ENCODE measurements around the gene CRYBA2. TPM values are rescaled to one million over a fixed set of nuclear protein-coding genes. Genes with fewer than 3 reads are reported as not detected.
A peak's percentile ranks its signal among the peaks of the same experiment; 100 is the strongest.

Gene CRYBA2
- total and polyA plus RNA-seq, 11 donors, result not detected

DNA sequence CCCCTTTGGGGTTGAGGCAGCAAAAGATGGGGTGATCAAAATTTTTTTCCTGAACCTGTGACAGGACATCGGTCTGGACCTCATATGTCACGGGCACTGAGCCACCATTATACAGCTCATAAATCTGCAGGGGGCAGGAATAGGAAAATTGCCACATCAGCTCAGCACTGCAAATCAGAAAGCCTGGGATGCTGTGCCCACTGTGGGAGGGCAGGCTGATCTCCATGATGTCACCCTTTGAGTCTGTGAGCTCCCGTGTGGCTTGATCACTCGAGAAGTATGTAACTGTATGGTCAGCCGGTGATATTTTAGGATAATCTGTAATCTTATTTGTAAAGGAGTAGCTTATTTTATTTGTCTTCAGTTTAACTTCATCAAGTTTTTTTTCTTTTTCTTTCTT is 17.7 kb upstream of the CRYBA2 start:
- Histone ChIP-seq H3K27me3 (peaks cover under 1 to 56% (median 15%) of the 10 kb centered on the region in 9 donors), H3K4me3 (no peak overlapping the region), H3K27ac (no peak overlapping the region), H3K36me3 (no peaks in the 10 kb centered on the region), H3K9me3 (no peaks in the 10 kb centered on the region), H3K4me1 (no peaks in the 10 kb centered on the region)
- intact Hi-C loops (cut with DNase I), result no loop called here
- ATAC-seq, result no peak
- TF ChIP-seq CTCF (IDR thresholded peaks at IDR 0.05), result no peak
- no peak for TF ChIP-seq POLR2A (IDR thresholded peaks at IDR 0.05)
- no peak for DNase-seq
- 77 to 83% (median 82%) methylated on average over 5 of the region's 5 CpGs for WGBS, 4 donors

GRCh38 chr2:219010162-219010756 is 17.0 kb upstream of the CRYBA2 start:
- H3K4me3 ChIP-seq, result no peak overlapping the region
- DNase-seq (peak in 1 of 5 donors; percentile 19), ATAC-seq (peak in 1 of 4 donors; percentile 38)
- intact Hi-C loops (cut with DNase I), result no loop called here
- H3K27ac ChIP-seq, result no peak overlapping the region
- H3K9me3 ChIP-seq, result no peaks in the 10 kb centered on the region
- TF ChIP-seq POLR2A (IDR thresholded peaks at IDR 0.05) (no peak), CTCF (IDR thresholded peaks at IDR 0.05) (peak in 5 of 12 donors; percentile 7 to 16 (median 13))
- H3K4me1 ChIP-seq, result no peaks in the 10 kb centered on the region
- H3K36me3 ChIP-seq, result no peaks in the 10 kb centered on the region
- peaks cover 7 to 62% (median 16%) of the 10 kb centered on the region in 9 donors for H3K27me3 ChIP-seq
- 37 to 49% (median 42%) methylated on average over 4 to 6 of the region's 6 CpGs for WGBS, 4 donors

DNA sequence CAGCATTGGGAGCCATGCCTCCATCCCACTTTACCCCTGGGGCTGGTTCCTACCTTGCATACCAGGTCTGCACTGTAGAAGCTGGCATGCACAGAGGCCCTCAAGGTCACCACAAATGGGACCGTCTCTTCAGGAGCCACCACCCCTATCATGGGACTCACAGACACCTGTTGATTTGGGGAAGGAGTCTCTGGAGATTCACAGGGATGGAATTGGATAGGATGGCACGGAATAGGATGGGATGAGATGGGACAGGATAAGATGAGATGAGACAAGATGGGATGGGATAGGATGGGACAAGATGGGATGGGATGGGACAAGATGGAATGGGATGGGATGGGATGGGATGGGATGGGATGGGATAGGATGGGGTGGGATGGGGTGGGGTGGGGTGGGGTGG is 16.1 kb upstream of the CRYBA2 start:
- Histone ChIP-seq H3K4me1 (no peaks in the 10 kb centered on the region), H3K4me3 (no peak overlapping the region), H3K9me3 (no peaks in the 10 kb centered on the region), H3K36me3 (no peaks in the 10 kb centered on the region), H3K27ac (no peak overlapping the region), H3K27me3 (peaks cover 10 to 70% (median 26%) of the 10 kb centered on the region in 9 donors)
- intact Hi-C loops (cut with DNase I), result no loop called here
- DNase-seq (no peak), ATAC-seq (no peak)
- 60 to 67% (median 62%) methylated on average over 2 of the region's 2 CpGs for WGBS, 4 donors
- TF ChIP-seq CTCF (IDR thresholded peaks at IDR 0.05) (no peak), POLR2A (IDR thresholded peaks at IDR 0.05) (no peak)

GRCh38 chr2:219003979-219004378 is 10.8 kb upstream of the CRYBA2 start:
- WGBS, 4 donors, result 81 to 88% (median 85%) methylated on average over 3 of the region's 3 CpGs
- ATAC-seq (no peak), DNase-seq (no peak)
- H3K27ac ChIP-seq, result no peak overlapping the region
- intact Hi-C loops (cut with DNase I), result no loop called here
- H3K36me3 ChIP-seq, result no peaks in the 10 kb centered on the region
- no peak overlapping the region for H3K4me3 ChIP-seq
- TF ChIP-seq POLR2A (IDR thresholded peaks at IDR 0.05) (no peak), CTCF (IDR thresholded peaks at IDR 0.05) (no peak)
- H3K27me3 ChIP-seq, result peaks cover 48 to 97% (median 75%) of the 10 kb centered on the region in 9 donors
- no peaks in the 10 kb centered on the region for H3K9me3 ChIP-seq
- H3K4me1 ChIP-seq, result peaks cover 0 to 25% (median 18%) of the 10 kb centered on the region in 12 donors
